MG63 (cell line): ENCODE data around the gene ARHGAP25. TPM values are rescaled to one million over a fixed set of nuclear protein-coding genes. Genes with fewer than 3 reads are reported as not detected.

Source experiments
- total RNA-seq: library from RNA; depleted of rRNA; stranded (reverse); fragments of >200 nt; shearing (Covaris generic); gene quantifications from 2 replicates; pipeline ENCODE4 v1.2.3, GENCODE V29; 2014; ENCODE audit warnings: low replicate concordance; rRNA removed

ARHGAP25 gene
- total RNA-seq, 1 experiment from 2014 or later: not detected

Other genes starting within 250 kb of the ARHGAP25 start
- not detected in 2 replicates for gene PROKR1, start 91.2 kb upstream of the ARHGAP25 start, total RNA-seq
- gene BMP10, start 136.6 kb downstream of the ARHGAP25 start, total RNA-seq: not detected in 2 replicates
- not detected in 2 replicates for gene GKN2, start 218.1 kb downstream of the ARHGAP25 start, total RNA-seq
- gene GKN1, start 239.8 kb downstream of the ARHGAP25 start, total RNA-seq: not detected in 2 replicates